ENCODE data around the gene ARPC1A. TPM values are rescaled to one million over a fixed set of nuclear protein-coding genes. Genes with fewer than 3 reads are reported as not detected.

ARPC1A gene
- total RNA-seq, 4 donors from 2014 or later: 37.0 to 58.8 (median 44.1) TPM

GRCh38 chr7:99389772-99390171 is 64.1 kb downstream of the ARPC1A start:
- intact Hi-C loops (cut with DNase I; ENCODE audit: low total_unique reads): no loop called here
- H3K27me3 ChIP-seq: no peaks in the 10 kb centered on the region

GRCh38 chr7:99390941-99391602 is 65.4 kb downstream of the ARPC1A start:
- no peak overlapping the region for H3K27ac ChIP-seq
- H3K4me1 ChIP-seq: peaks cover 6 to 18% of the 10 kb centered on the region in 2 donors
- H3K36me3 ChIP-seq: peaks cover 0 to 18% of the 10 kb centered on the region in 2 donors
- in situ Hi-C loops (cut with MboI; ENCODE audit: low sequenced_read_pairs in 4 of 4) (no loop called here), intact Hi-C loops (cut with DNase I; ENCODE audit: low total_unique reads) (no loop called here)
- DNase-seq (no peak), ATAC-seq (no peak)
- no peak overlapping the region for H3K4me3 ChIP-seq
- no peaks in the 10 kb centered on the region for H3K27me3 ChIP-seq
- H3K9me3 ChIP-seq: no peaks in the 10 kb centered on the region
- TF ChIP-seq CTCF (IDR thresholded peaks at IDR 0.05 in 4 of 5, conservative IDR thresholded peaks at IDR 0.05 in 1 of 5) (no peak), POLR2A (IDR thresholded peaks at IDR 0.05) (no peak)

More at GRCh38 chr7:99389772-99390171, 64.1 kb downstream of the ARPC1A start:
- TF ChIP-seq POLR2A (IDR thresholded peaks at IDR 0.05) (no peak), CTCF (IDR thresholded peaks at IDR 0.05 in 4 of 5, conservative IDR thresholded peaks at IDR 0.05 in 1 of 5) (no peak)
- H3K4me1 ChIP-seq: peaks cover 6 to 18% of the 10 kb centered on the region in 2 donors
- H3K4me3 ChIP-seq: no peak overlapping the region
- H3K36me3 ChIP-seq: peaks cover 0 to 5% of the 10 kb centered on the region in 2 donors
- no peak for ATAC-seq
- in situ Hi-C loops (cut with MboI; ENCODE audit: low sequenced_read_pairs in 4 of 4): no loop called here
- no peaks in the 10 kb centered on the region for H3K9me3 ChIP-seq
- DNase-seq: no peak
- H3K27ac ChIP-seq: no peak overlapping the region

GRCh38 chr7:99392046-99392445 is 66.3 kb downstream of the ARPC1A start:
- TF ChIP-seq CTCF (IDR thresholded peaks at IDR 0.05 in 4 of 5, conservative IDR thresholded peaks at IDR 0.05 in 1 of 5): no peak
- TF ChIP-seq POLR2A (IDR thresholded peaks at IDR 0.05): no peak
- no peaks in the 10 kb centered on the region for H3K9me3 ChIP-seq
- no peak overlapping the region for H3K27ac ChIP-seq
- H3K4me1 ChIP-seq: peaks cover 6 to 18% of the 10 kb centered on the region in 2 donors
- no peak for DNase-seq
- peaks cover 0 to 26% of the 10 kb centered on the region in 2 donors for H3K36me3 ChIP-seq
- intact Hi-C loops (cut with DNase I; ENCODE audit: low total_unique reads): no loop called here
- in situ Hi-C loops (cut with MboI; ENCODE audit: low sequenced_read_pairs in 4 of 4): no loop called here
- ATAC-seq: no peak
- peak overlapping the region in 3 of 4 donors; percentile 62 to 72 (median 67) for H3K4me3 ChIP-seq
- no peaks in the 10 kb centered on the region for H3K27me3 ChIP-seq

GRCh38 chr7:99392659-99393354 is 67.1 kb downstream of the ARPC1A start:
- in situ Hi-C loops (cut with MboI; ENCODE audit: low sequenced_read_pairs in 4 of 4): no loop called here
- H3K27ac ChIP-seq: peak overlapping the region; percentile 44 to 67 (median 62)
- peaks cover 6 to 18% of the 10 kb centered on the region in 2 donors for H3K4me1 ChIP-seq
- intact Hi-C loops (cut with DNase I; ENCODE audit: low total_unique reads): loop anchor here (1.0 kb wide), 1 partner anchor 15 kb away; the partner anchor contains the start of genes BUD31 and PDAP1
- H3K4me3 ChIP-seq: peak overlapping the region; percentile 62 to 89 (median 70)
- DNase-seq: peak; percentile 54 to 78
- peak; percentile 88 for ATAC-seq
- TF ChIP-seq POLR2A (IDR thresholded peaks at IDR 0.05) (peak; percentile 28 to 47), CTCF (IDR thresholded peaks at IDR 0.05 in 4 of 5, conservative IDR thresholded peaks at IDR 0.05 in 1 of 5) (peak in 1 of 5 experiments; percentile 15)
- H3K36me3 ChIP-seq: peaks cover 0 to 33% of the 10 kb centered on the region in 2 donors
- H3K27me3 ChIP-seq: no peaks in the 10 kb centered on the region
- H3K9me3 ChIP-seq: no peaks in the 10 kb centered on the region

Data from gastrocnemius medialis (tissue), 4 donors.